Suprapubic skin (tissue), 4 donors: Measurements from ENCODE around the gene NTM.

Source experiments
- EP300 ChIP-seq: sonication (generic); formaldehyde crosslinking; IDR thresholded peaks from one replicate; pipeline ENCODE4 v1.6.1; 2017; ENCODE audit warnings: antibody characterized with exemption
- POLR2A ChIP-seq, 2 donors: fragments of 450-650 bp; IDR thresholded peaks; one replicate each; pipeline ENCODE4 v1.6.1; 2017; ENCODE audit warnings: antibody characterized with exemption in 2 of 2, mild to moderate bottlenecking in 2 of 2, moderate library complexity in 2 of 2
- POLR2AphosphoS5 ChIP-seq, 3 donors: sonication (generic); formaldehyde crosslinking; IDR thresholded peaks; one replicate each; pipeline ENCODE4 v1.6.1; 2017; ENCODE audit warnings: antibody characterized with exemption in 3 of 3
- TF ChIP-seq, protein P1 (sequence below), 2 donors: fragments of 200-600 bp in 1 of 2; fragments of 450-650 bp in 1 of 2; sonication (generic) in 1 of 2; IDR thresholded peaks; one replicate each; pipeline ENCODE4 v1.5.1; 2016 to 2019; ENCODE audit warnings: antibody characterized with exemption in 2 of 2, mild to moderate bottlenecking in 1 of 2, moderate library complexity in 1 of 2

DNA sequence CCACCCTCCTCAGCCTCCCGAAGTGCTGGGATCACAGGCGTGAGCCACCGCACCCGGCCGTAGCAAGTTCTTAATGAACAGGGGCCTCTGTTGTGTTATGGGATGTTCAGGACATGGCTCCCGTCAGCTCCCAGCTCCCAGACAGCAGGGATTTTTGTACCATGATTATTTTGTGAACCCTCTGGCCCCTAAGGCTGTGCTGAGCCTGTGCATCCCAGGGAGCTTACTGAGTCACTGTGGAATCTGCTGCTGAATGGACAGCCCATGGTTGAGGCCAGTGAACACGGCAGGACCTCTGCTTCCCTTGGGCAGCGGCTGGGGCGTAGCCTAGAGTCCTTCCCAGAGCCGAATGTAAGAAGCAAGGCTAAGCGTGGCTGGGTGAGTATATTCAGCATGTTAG is 245.2 kb downstream of the NTM start:
- TF ChIP-seq POLR2A (IDR thresholded peaks at IDR 0.05) (no peak), EP300 (no peak), POLR2AphosphoS5 (IDR thresholded peaks at IDR 0.05) (no peak)
- TF ChIP-seq, protein P1, sequence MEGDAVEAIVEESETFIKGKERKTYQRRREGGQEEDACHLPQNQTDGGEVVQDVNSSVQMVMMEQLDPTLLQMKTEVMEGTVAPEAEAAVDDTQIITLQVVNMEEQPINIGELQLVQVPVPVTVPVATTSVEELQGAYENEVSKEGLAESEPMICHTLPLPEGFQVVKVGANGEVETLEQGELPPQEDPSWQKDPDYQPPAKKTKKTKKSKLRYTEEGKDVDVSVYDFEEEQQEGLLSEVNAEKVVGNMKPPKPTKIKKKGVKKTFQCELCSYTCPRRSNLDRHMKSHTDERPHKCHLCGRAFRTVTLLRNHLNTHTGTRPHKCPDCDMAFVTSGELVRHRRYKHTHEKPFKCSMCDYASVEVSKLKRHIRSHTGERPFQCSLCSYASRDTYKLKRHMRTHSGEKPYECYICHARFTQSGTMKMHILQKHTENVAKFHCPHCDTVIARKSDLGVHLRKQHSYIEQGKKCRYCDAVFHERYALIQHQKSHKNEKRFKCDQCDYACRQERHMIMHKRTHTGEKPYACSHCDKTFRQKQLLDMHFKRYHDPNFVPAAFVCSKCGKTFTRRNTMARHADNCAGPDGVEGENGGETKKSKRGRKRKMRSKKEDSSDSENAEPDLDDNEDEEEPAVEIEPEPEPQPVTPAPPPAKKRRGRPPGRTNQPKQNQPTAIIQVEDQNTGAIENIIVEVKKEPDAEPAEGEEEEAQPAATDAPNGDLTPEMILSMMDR (IDR thresholded peaks at IDR 0.05) = no peak
